ENCODE measurements around the gene MTUS2.

MTUS2 gene

GRCh38 chr13:29180055-29180454, 359.9 kb downstream of the MTUS2 start:
- no peak overlapping the region for H3K4me3 ChIP-seq (ENCODE audit: low read depth, low read length)
- TF ChIP-seq MAX (IDR thresholded peaks at IDR 0.05; ENCODE audit: low read depth, low read length): no peak
- TF ChIP-seq MYC (IDR thresholded peaks at IDR 0.05; ENCODE audit: low read depth, low read length): no peak
- no peak for TF ChIP-seq CTCF (IDR thresholded peaks at IDR 0.05; ENCODE audit: low read depth, low read length)
- TF ChIP-seq POLR2A (IDR thresholded peaks at IDR 0.05; ENCODE audit: extremely low read depth, insufficient read length): no peak
- DNase-seq (ENCODE audit: low read depth): no peak

GRCh38 chr13:29182216-29182615, 362.1 kb downstream of the MTUS2 start:
- TF ChIP-seq MYC (IDR thresholded peaks at IDR 0.05; ENCODE audit: low read depth, low read length): no peak
- TF ChIP-seq MAX (IDR thresholded peaks at IDR 0.05; ENCODE audit: low read depth, low read length): no peak
- TF ChIP-seq POLR2A (IDR thresholded peaks at IDR 0.05; ENCODE audit: extremely low read depth, insufficient read length): no peak
- no peak for TF ChIP-seq CTCF (IDR thresholded peaks at IDR 0.05; ENCODE audit: low read depth, low read length)
- no peak overlapping the region for H3K4me3 ChIP-seq (ENCODE audit: low read depth, low read length)
- DNase-seq (ENCODE audit: low read depth): no peak

GRCh38 chr13:29185926-29186325, 365.8 kb downstream of the MTUS2 start:
- TF ChIP-seq CTCF (IDR thresholded peaks at IDR 0.05; ENCODE audit: low read depth, low read length) (no peak), MYC (IDR thresholded peaks at IDR 0.05; ENCODE audit: low read depth, low read length) (no peak), POLR2A (IDR thresholded peaks at IDR 0.05; ENCODE audit: extremely low read depth, insufficient read length) (no peak), MAX (IDR thresholded peaks at IDR 0.05; ENCODE audit: low read depth, low read length) (no peak)
- no peak for DNase-seq (ENCODE audit: low read depth)
- no peak overlapping the region for H3K4me3 ChIP-seq (ENCODE audit: low read depth, low read length)

GRCh38 chr13:29187584-29187983, 367.4 kb downstream of the MTUS2 start:
- DNase-seq (ENCODE audit: low read depth): no peak
- TF ChIP-seq POLR2A (IDR thresholded peaks at IDR 0.05; ENCODE audit: extremely low read depth, insufficient read length): no peak
- TF ChIP-seq CTCF (IDR thresholded peaks at IDR 0.05; ENCODE audit: low read depth, low read length): no peak
- TF ChIP-seq MYC (IDR thresholded peaks at IDR 0.05; ENCODE audit: low read depth, low read length): no peak
- TF ChIP-seq MAX (IDR thresholded peaks at IDR 0.05; ENCODE audit: low read depth, low read length): no peak
- no peak overlapping the region for H3K4me3 ChIP-seq (ENCODE audit: low read depth, low read length)

- H3K4me3 ChIP-seq (ENCODE audit: low read depth, low read length): no peak overlapping the region
- no peak for DNase-seq (ENCODE audit: low read depth)
- TF ChIP-seq POLR2A (IDR thresholded peaks at IDR 0.05; ENCODE audit: extremely low read depth, insufficient read length): no peak
- TF ChIP-seq MYC (IDR thresholded peaks at IDR 0.05; ENCODE audit: low read depth, low read length): no peak
- TF ChIP-seq CTCF (IDR thresholded peaks at IDR 0.05; ENCODE audit: low read depth, low read length): no peak
- no peak for TF ChIP-seq MAX (IDR thresholded peaks at IDR 0.05; ENCODE audit: low read depth, low read length)
Measured at GRCh38 chr13:29190298-29190697, 370.2 kb downstream of the MTUS2 start.

- no peak overlapping the region for H3K4me3 ChIP-seq (ENCODE audit: low read depth, low read length)
- TF ChIP-seq MAX (IDR thresholded peaks at IDR 0.05; ENCODE audit: low read depth, low read length) (no peak), CTCF (IDR thresholded peaks at IDR 0.05; ENCODE audit: low read depth, low read length) (no peak), MYC (IDR thresholded peaks at IDR 0.05; ENCODE audit: low read depth, low read length) (no peak), POLR2A (IDR thresholded peaks at IDR 0.05; ENCODE audit: extremely low read depth, insufficient read length) (no peak)
- no peak for DNase-seq (ENCODE audit: low read depth)
Measured at GRCh38 chr13:29193083-29193482, 372.9 kb downstream of the MTUS2 start.
